Testis (tissue), 3 donors: ENCODE data around the gene CDCA5. TPM values are rescaled to one million over a fixed set of nuclear protein-coding genes. Genes with fewer than 3 reads are reported as not detected.

ENCODE experiments used
- DNase-seq: peaks from one replicate; pipeline ENCODE4 v3.0.0-alpha.2; 2019
- H3K27ac ChIP-seq, 2 donors: fragments of 200-600 bp; sonication (generic); one replicate each; pipeline ENCODE4 v1.5.1; 2019
- H3K27me3 ChIP-seq: fragments of 200-600 bp; sonication (generic); one replicate; pipeline ENCODE4 v1.5.1; 2019
- H3K36me3 ChIP-seq: fragments of 200-600 bp; sonication (generic); one replicate; pipeline ENCODE4 v1.5.1; 2017; ENCODE audit warnings: low read depth; ENCODE audit errors: missing control alignments
- H3K4me1 ChIP-seq: fragments of 200-600 bp; sonication (generic); one replicate; pipeline ENCODE4 v1.5.1; 2019
- H3K4me3 ChIP-seq, 2 donors: fragments of 200-600 bp; sonication (generic); one replicate each; pipeline ENCODE4 v1.5.1; 2017 to 2019
- H3K9me3 ChIP-seq: fragments of 200-600 bp; sonication (generic); one replicate; pipeline ENCODE4 v1.5.1; 2017
- CTCF ChIP-seq, 3 experiments: fragments of 450-650 bp in 2 of 3; fragments of 200-600 bp in 1 of 3; sonication (generic) in 1 of 3; IDR thresholded peaks; one replicate each; pipeline ENCODE4 v1.5.1; 2016 to 2019; ENCODE audit warnings: antibody characterized with exemption in 3 of 3, mild to moderate bottlenecking in 2 of 3, moderate library complexity in 1 of 3
- POLR2A ChIP-seq: fragments of 450-650 bp; IDR thresholded peaks from one replicate; pipeline ENCODE4 v1.6.1; 2017; ENCODE audit warnings: antibody characterized with exemption, mild to moderate bottlenecking, moderate library complexity
- WGBS, 2 donors: methylation state at CpG; one replicate each; pipeline ENCODE4 v1.1.5; 2018; 5-methylcytosine and 5-hydroxymethylcytosine counted together
- intact Hi-C: fragments of 100-400 bp; cut with DNase I; formaldehyde crosslinking; loops from one replicate; pipeline ENCODE4 v1.15.1; 2023; ENCODE audit warnings: low total_unique reads
- polyA plus RNA-seq: library from polyadenylated mRNA; stranded (reverse); fragments of 350-450 nt; fragmentation: Illumina TruSeq; extraction: RNeasy Lipid Tissue Mini Kit (QIAGEN cat#74804); gene quantifications from one replicate; pipeline ENCODE4 v1.2.3, GENCODE V29; 2014; ENCODE audit warnings: low read depth, low replicate concordance; ENCODE audit not compliant: insufficient read depth
- total RNA-seq, 2 donors: library from RNA; depleted of rRNA; stranded (reverse); fragments of >200 nt; gene quantifications; one replicate each; pipeline ENCODE4 v1.2.3, GENCODE V29; 2016

The CDCA5 gene
- total and polyA plus RNA-seq, 3 donors from 2014 or later: 28.5 to 93.3 (median 50.9) TPM

GRCh38 chr11:65109231-65110198 lies 25.7 kb upstream of the CDCA5 start:
- H3K27ac ChIP-seq: no peak overlapping the region
- TF ChIP-seq POLR2A: no peak
- TF ChIP-seq CTCF (IDR thresholded peaks at IDR 0.05): no peak
- no peaks in the 10 kb centered on the region for H3K9me3 ChIP-seq
- H3K4me3 ChIP-seq: no peak overlapping the region
- H3K27me3 ChIP-seq: no peaks in the 10 kb centered on the region
- DNase-seq: no peak
- no peaks in the 10 kb centered on the region for H3K36me3 ChIP-seq
- H3K4me1 ChIP-seq: peaks cover 13% of the 10 kb centered on the region
- WGBS, 2 donors: 73 to 89% methylated on average over 21 to 36 of the region's 36 CpGs
- intact Hi-C loops: loop anchor here (10.0 kb wide), 1 partner anchor 95 kb away; the partner anchor contains the start of gene ARL2

GRCh38 chr11:65108469-65109123 lies 24.8 kb upstream of the CDCA5 start:
- H3K36me3 ChIP-seq: no peaks in the 10 kb centered on the region
- no peaks in the 10 kb centered on the region for H3K27me3 ChIP-seq
- H3K4me1 ChIP-seq: peaks cover 20% of the 10 kb centered on the region
- WGBS, 2 donors: 50 to 81% methylated on average over 16 to 38 of the region's 38 CpGs
- intact Hi-C loops: no loop called here
- H3K27ac ChIP-seq: no peak overlapping the region
- TF ChIP-seq POLR2A (no peak), CTCF (IDR thresholded peaks at IDR 0.05) (no peak)
- DNase-seq: no peak
- no peaks in the 10 kb centered on the region for H3K9me3 ChIP-seq
- no peak overlapping the region for H3K4me3 ChIP-seq

- 48 to 89% methylated on average over 39 to 40 of the region's 52 CpGs for WGBS, 2 donors
- H3K36me3 ChIP-seq: no peaks in the 10 kb centered on the region
These were observed 24.1 kb upstream of the CDCA5 start for GRCh38 chr11:65107751-65108468.

GRCh38 chr11:65107078-65107477 lies 23.2 kb upstream of the CDCA5 start:
- intact Hi-C loops: no loop called here
- Histone ChIP-seq H3K9me3 (no peaks in the 10 kb centered on the region), H3K27me3 (no peaks in the 10 kb centered on the region), H3K4me1 (peaks cover 10% of the 10 kb centered on the region), H3K36me3 (no peaks in the 10 kb centered on the region), H3K27ac (no peak overlapping the region), H3K4me3 (no peak overlapping the region)
- DNase-seq: no peak
- no peak for TF ChIP-seq CTCF (IDR thresholded peaks at IDR 0.05)
- no peak for TF ChIP-seq POLR2A
- 58 to 85% methylated on average over 14 to 15 of the region's 15 CpGs for WGBS, 2 donors

More at GRCh38 chr11:65107751-65108468, 24.1 kb upstream of the CDCA5 start:
- H3K4me1 ChIP-seq: peaks cover 18% of the 10 kb centered on the region
- DNase-seq: no peak
- TF ChIP-seq CTCF (IDR thresholded peaks at IDR 0.05): no peak
- TF ChIP-seq POLR2A: no peak
- H3K27me3 ChIP-seq: no peaks in the 10 kb centered on the region
- H3K9me3 ChIP-seq: no peaks in the 10 kb centered on the region
- no peak overlapping the region for H3K4me3 ChIP-seq
- no peak overlapping the region for H3K27ac ChIP-seq
- intact Hi-C loops: no loop called here
